GM19455 (cell line): ENCODE results near the gene PPP4R2.

ENCODE experiments used
- ATAC-seq: cut with Tn5 transposase; IDR thresholded peaks from one replicate; pipeline ENCODE4 v1.9.1; 2021; ENCODE audit not compliant: unreplicated experiment

PPP4R2 gene

DNA sequence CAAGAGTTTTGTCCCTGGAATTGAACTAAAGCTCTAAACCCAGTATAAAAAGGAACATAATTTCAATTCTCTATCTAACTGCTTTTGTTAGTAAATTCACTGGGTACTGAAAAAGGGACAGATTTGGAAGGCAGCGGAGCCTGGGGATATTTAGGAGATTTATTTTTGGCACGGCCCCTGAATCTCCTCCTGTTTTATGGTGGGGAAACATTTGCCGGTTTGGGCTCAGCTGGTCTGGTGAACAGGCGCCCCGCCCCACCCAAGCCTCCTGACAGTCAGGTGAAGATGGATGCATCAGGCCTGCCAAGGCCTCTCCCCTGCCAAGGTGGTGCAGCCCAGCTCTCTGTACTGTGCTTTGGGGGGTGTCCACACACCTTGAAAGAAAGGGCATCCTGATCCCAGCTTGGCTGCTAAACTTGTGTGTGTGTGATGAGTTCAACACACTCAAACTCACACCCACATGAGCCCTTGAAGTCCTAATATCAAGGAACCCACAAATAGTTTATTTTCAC lies 111.1 kb downstream of the PPP4R2 start:
- no peak for ATAC-seq

- ATAC-seq: no peak
These were observed 112.1 kb downstream of the PPP4R2 start for GRCh38 chr3:73108750-73109149.

DNA sequence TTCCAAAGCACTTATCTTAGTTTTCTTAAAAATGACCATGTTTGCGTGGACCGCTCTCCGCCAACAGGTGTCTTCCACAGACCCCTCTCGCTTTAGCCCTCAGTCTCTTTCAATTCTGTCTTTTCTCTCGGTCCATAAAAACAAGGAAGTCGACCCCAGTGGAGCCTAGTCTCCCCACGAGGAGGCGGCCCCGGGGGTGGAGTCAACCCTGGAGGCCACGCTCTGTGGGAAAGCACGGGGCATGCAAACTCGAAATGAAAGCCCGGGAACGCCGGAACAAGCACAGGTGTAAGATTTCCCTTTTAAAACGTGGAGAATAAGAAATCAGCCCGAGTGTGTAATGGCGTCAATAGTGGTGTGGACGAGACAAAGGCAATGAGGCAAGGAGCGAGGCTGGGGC lies 113.9 kb downstream of the PPP4R2 start:
- no peak for ATAC-seq

- ATAC-seq: no peak
These were observed 118.1 kb downstream of the PPP4R2 start for GRCh38 chr3:73114711-73115110.

- ATAC-seq: no peak
These were observed 119.2 kb downstream of the PPP4R2 start for GRCh38 chr3:73115806-73116205.
